IMR-90 (cell line): ENCODE data around the gene TSPAN8. TPM values are rescaled to one million over a fixed set of nuclear protein-coding genes. Genes with fewer than 3 reads are reported as not detected.

Experiments used
- ATAC-seq: fragments of 200-7000 bp; cut with Tn5 transposase; 2 replicates; pipeline ENCODE4 v1.9.1; 2020; ENCODE audit warnings: low read depth, mild to moderate bottlenecking, moderate library complexity
- BruUV-seq: library from RNA; stranded (reverse); fragments of 400-500 nt; replicated peaks from 2 replicates; lab custom pipeline; 2021; lab: Mats Ljungman, UMichigan
- CTCF ChIA-PET: fragments of 300-600 bp; formaldehyde crosslinking; extraction: SDS; loops from one replicate; lab custom pipeline; 2021; ENCODE audit warnings: antibody characterized with exemption; lab: Yijun Ruan, JAX
- POLR2A ChIA-PET: fragments of 300-600 bp; sonication (Branson Sonifier 250); formaldehyde crosslinking; loops from one replicate; lab custom pipeline; 2022; ENCODE audit warnings: antibody characterized with exemption; ENCODE audit not compliant: unreplicated experiment; lab: Charles Lee
- DNase-seq: peaks from one replicate; pipeline ENCODE4 v3.0.0; 2013
- H2AFZ ChIP-seq: replicated peaks from 2 replicates; pipeline ENCODE3; 2013; ENCODE audit warnings: low read length, mild to moderate bottlenecking; ENCODE audit not compliant: poor library complexity
- H2AK5ac ChIP-seq: 2 replicates; pipeline ENCODE4 v1.6.1; 2013; ENCODE audit warnings: low read depth, low read length, inconsistent platforms
- H2AK9ac ChIP-seq: replicated peaks from 2 replicates; pipeline ENCODE3; 2013; ENCODE audit warnings: mild to moderate bottlenecking, low read depth, low read length, moderate library complexity; ENCODE audit not compliant: poor library complexity
- H2BK120ac ChIP-seq: 2 replicates; pipeline ENCODE4 v1.6.1; 2013; ENCODE audit warnings: low read depth, low read length, inconsistent platforms
- H2BK15ac ChIP-seq: 3 replicates; pipeline ENCODE4 v1.6.1; 2013; ENCODE audit warnings: low read depth, low read length, inconsistent platforms
- H2BK20ac ChIP-seq: 2 replicates; pipeline ENCODE4 v1.6.1; 2013; ENCODE audit warnings: low read depth, mild to moderate bottlenecking, inconsistent platforms, low read length, moderate library complexity
- H2BK5ac ChIP-seq: 2 replicates; pipeline ENCODE4 v1.6.1; 2013; ENCODE audit warnings: mild to moderate bottlenecking, low read depth, low read length, inconsistent platforms; ENCODE audit not compliant: poor library complexity, severe bottlenecking
- H3K14ac ChIP-seq: replicated peaks from 2 replicates; pipeline ENCODE4 v1.6.1; 2013; ENCODE audit warnings: low read depth, low read length, inconsistent platforms
- H3K18ac ChIP-seq: 2 replicates; pipeline ENCODE4 v1.6.1; 2013; ENCODE audit warnings: low read depth, low read length, control low read depth
- H3K23ac ChIP-seq: 2 replicates; pipeline ENCODE4 v1.6.1; 2013; ENCODE audit warnings: low read depth, low read length, inconsistent platforms
- H3K27ac ChIP-seq: 2 replicates; pipeline ENCODE4 v1.5.1; 2013; ENCODE audit warnings: mild to moderate bottlenecking, control low read depth, low read length; ENCODE audit not compliant: insufficient read depth
- H3K27me3 ChIP-seq: 2 replicates; pipeline ENCODE4 v1.6.1; 2013; ENCODE audit warnings: low read length; ENCODE audit not compliant: control insufficient read depth, insufficient read depth
- H3K36me3 ChIP-seq: 2 replicates; pipeline ENCODE4 v1.6.1; 2013; ENCODE audit warnings: low read length, mixed read lengths; ENCODE audit not compliant: control insufficient read depth, insufficient read depth
- H3K4ac ChIP-seq: 2 replicates; pipeline ENCODE4 v1.6.1; 2013; ENCODE audit warnings: low read depth, low read length, inconsistent platforms
- H3K4me1 ChIP-seq: 2 replicates; pipeline ENCODE4 v1.6.1; 2013; ENCODE audit warnings: low read length, mixed read lengths; ENCODE audit not compliant: control insufficient read depth, insufficient read depth
- H3K4me2 ChIP-seq: 2 replicates; pipeline ENCODE4 v1.6.1; 2013; ENCODE audit warnings: low read depth, mild to moderate bottlenecking, control low read depth, low read length, moderate library complexity
- H3K4me3 ChIP-seq: 2 replicates; pipeline ENCODE4 v1.5.1; 2013; ENCODE audit warnings: low read depth, mild to moderate bottlenecking, control low read depth, low read length, moderate library complexity; ENCODE audit not compliant: insufficient read depth
- H3K56ac ChIP-seq: 2 replicates; pipeline ENCODE4 v1.6.1; 2013; ENCODE audit warnings: low read length, inconsistent platforms; ENCODE audit not compliant: insufficient read depth; ENCODE audit errors: extremely low read depth
- H3K79me1 ChIP-seq, 2 experiments: 2 replicates each; pipeline ENCODE4 v1.6.1; 2013; ENCODE audit warnings: low read length in 2 of 2, inconsistent platforms in 1 of 2, low read depth in 1 of 2
- H3K9ac ChIP-seq: 2 replicates; pipeline ENCODE4 v1.6.1; 2013; ENCODE audit warnings: low read depth, low read length, control low read depth
- H3K9me1 ChIP-seq: 2 replicates; pipeline ENCODE4 v1.6.1; 2013; ENCODE audit warnings: low read length, inconsistent platforms; ENCODE audit not compliant: insufficient read depth
- H3K9me3 ChIP-seq: 2 replicates; pipeline ENCODE4 v1.6.1; 2013; ENCODE audit warnings: low read length; ENCODE audit not compliant: control insufficient read depth, insufficient read depth
- H4K20me1 ChIP-seq: 2 replicates; pipeline ENCODE4 v1.6.1; 2013; ENCODE audit warnings: low read length, inconsistent platforms; ENCODE audit not compliant: insufficient read depth
- H4K5ac ChIP-seq: 2 replicates; pipeline ENCODE4 v1.6.1; 2013; ENCODE audit warnings: mild to moderate bottlenecking, low read depth, low read length, control low read depth
- H4K8ac ChIP-seq, 2 experiments: 2 replicates each; pipeline ENCODE4 v1.6.1; 2013; ENCODE audit warnings: low read depth in 2 of 2, low read length in 2 of 2, control low read depth in 1 of 2, inconsistent platforms in 1 of 2
- H4K91ac ChIP-seq: 2 replicates; pipeline ENCODE4 v1.6.1; 2013; ENCODE audit warnings: low read depth, low read length, inconsistent platforms; ENCODE audit not compliant: insufficient read depth
- BHLHE40 ChIP-seq: fragments of 150-350 bp; IDR thresholded peaks from 2 replicates; pipeline ENCODE4 v1.6.1; 2016; ENCODE audit warnings: mild to moderate bottlenecking, low read depth, low read length
- CEBPB ChIP-seq: IDR thresholded peaks from 2 replicates; pipeline ENCODE4 v1.6.1; 2012; ENCODE audit warnings: low read depth, low read length, improper control_type of control experiment
- CHD1 ChIP-seq: IDR thresholded peaks from 2 replicates; pipeline ENCODE4 v1.6.1; 2012; ENCODE audit warnings: low read depth, low read length, improper control_type of control experiment
- FOS ChIP-seq: fragments of 150-350 bp; IDR thresholded peaks from 2 replicates; pipeline ENCODE4 v1.6.1; 2016; ENCODE audit warnings: low read depth, low read length
- MAFK ChIP-seq: IDR thresholded peaks from 2 replicates; pipeline ENCODE4 v1.6.1; 2012; ENCODE audit warnings: low read depth, low read length, improper control_type of control experiment
- MAZ ChIP-seq: IDR thresholded peaks from 2 replicates; pipeline ENCODE4 v1.6.1; 2012; ENCODE audit warnings: low read depth, mild to moderate bottlenecking, low read length, improper control_type of control experiment, moderate library complexity, borderline replicate concordance
- MXI1 ChIP-seq: IDR thresholded peaks from 2 replicates; pipeline ENCODE4 v1.6.1; 2012; ENCODE audit warnings: low read depth, mild to moderate bottlenecking, low read length, moderate library complexity, borderline replicate concordance
- NFE2L2 ChIP-seq: fragments of 150-350 bp; IDR thresholded peaks from 2 replicates; pipeline ENCODE4 v1.6.1; 2016; ENCODE audit warnings: low read depth, mild to moderate bottlenecking, low read length
- POLR2A ChIP-seq: IDR thresholded peaks from 2 replicates; pipeline ENCODE4 v1.6.1; 2012; ENCODE audit warnings: mild to moderate bottlenecking, low read depth, low read length
- RAD21 ChIP-seq: IDR thresholded peaks from 2 replicates; pipeline ENCODE4 v1.6.1; 2012; ENCODE audit warnings: low read length, improper control_type of control experiment
- RCOR1 ChIP-seq: IDR thresholded peaks from 2 replicates; pipeline ENCODE4 v1.6.1; 2012; ENCODE audit warnings: mild to moderate bottlenecking, low read length, improper control_type of control experiment; ENCODE audit not compliant: insufficient replicate concordance
- RFX5 ChIP-seq: IDR thresholded peaks from 2 replicates; pipeline ENCODE4 v1.8.0; 2012; ENCODE audit warnings: low read depth, mild to moderate bottlenecking, low read length, moderate library complexity
- SMC3 ChIP-seq: fragments of 150-350 bp; IDR thresholded peaks from 2 replicates; pipeline ENCODE4 v1.6.1; 2016; ENCODE audit warnings: low read depth, mild to moderate bottlenecking, antibody characterized with exemption, low read length, moderate library complexity
- USF2 ChIP-seq: fragments of 150-350 bp; IDR thresholded peaks from 2 replicates; pipeline ENCODE4 v1.6.1; 2017; ENCODE audit warnings: mild to moderate bottlenecking, antibody characterized with exemption, low read length, low read depth
- dilution Hi-C: fragments of 300-500 bp; cut with HindIII; formaldehyde crosslinking; loops from one replicate; pipeline ENCODE4 v1.14.3; 2018; ENCODE audit warnings: low sequenced_read_pairs; ENCODE audit not compliant: unreplicated experiment
- in situ Hi-C: fragments of 300-500 bp; cut with MboI; formaldehyde crosslinking; loops from 3 replicates; pipeline ENCODE4 v1.14.3; 2019; ENCODE audit warnings: low sequenced_read_pairs, inconsistent platforms, mixed read lengths
- intact Hi-C: fragments of 100-400 bp; cut with micrococcal nuclease; formaldehyde crosslinking; loops from 2 replicates; pipeline ENCODE4 v1.10.0; 2022
- polyA plus RNA-seq, 3 experiments: library from polyadenylated mRNA; depleted of rRNA; stranded (reverse); fragments of >200 nt; gene quantifications; 2 replicates each; pipeline ENCODE4 v1.2.3, GENCODE V29; 2012; ENCODE audit warnings: low replicate concordance in 1 of 3
- total RNA-seq: library from RNA; depleted of rRNA; stranded (reverse); fragments of >200 nt; gene quantifications from 2 replicates; pipeline ENCODE4 v1.2.3, GENCODE V29; 2012
- TF ChIP-seq, protein P1 (sequence below): fragments of 150-350 bp; IDR thresholded peaks from 2 replicates; pipeline ENCODE4 v1.6.1; 2016; ENCODE audit warnings: low read depth, mild to moderate bottlenecking, low read length, moderate library complexity, borderline replicate concordance
- TF ChIP-seq, protein P2 (sequence below): conservative IDR thresholded peaks from 2 replicates; pipeline ENCODE4 v1.5.1; 2012; ENCODE audit warnings: mild to moderate bottlenecking, low read depth, low read length, improper control_type of control experiment

The TSPAN8 gene
- total and polyA plus RNA-seq, 2 of the 4 experiments (the other 2 are of a cell fraction), result not detected

DNA sequence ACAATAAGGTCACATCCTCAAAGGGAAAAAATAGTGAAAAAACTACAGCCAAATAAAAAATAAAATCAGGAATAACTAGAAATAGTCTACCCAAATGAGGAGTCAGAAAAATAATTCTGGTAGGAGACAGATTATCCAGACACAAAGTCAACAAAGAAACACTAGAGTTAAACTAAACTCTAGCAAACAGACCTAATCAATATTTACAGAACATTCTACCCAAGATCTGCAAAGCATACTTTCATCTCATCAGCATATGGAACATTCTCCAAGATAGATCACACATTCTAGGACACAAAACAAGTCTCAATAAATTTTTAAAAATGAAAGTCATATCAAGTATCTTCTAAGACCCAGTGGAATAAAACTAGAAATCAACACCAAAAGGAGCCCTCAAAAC is 20.4 kb upstream of the TSPAN8 start:
- no TSS peak for BruUV-seq
- Histone ChIP-seq H3K36me3 (no peaks in the 10 kb centered on the region), H2AK9ac (no peak overlapping the region), H3K4me1 (no peaks in the 10 kb centered on the region), H3K9me3 (no peaks in the 10 kb centered on the region), H3K56ac (no peak overlapping the region), H3K27ac (no peak overlapping the region), H2AFZ (no peak overlapping the region), H3K14ac (no peak overlapping the region), H3K18ac (no peak overlapping the region), H3K79me1 (no peaks in the 10 kb centered on the region), H2BK20ac (no peak overlapping the region), H3K9ac (no peak overlapping the region), H4K20me1 (no peaks in the 10 kb centered on the region), H3K4me3 (no peak overlapping the region), H3K4ac (no peak overlapping the region), H3K27me3 (no peaks in the 10 kb centered on the region), H4K8ac (no peak overlapping the region), H3K4me2 (no peak overlapping the region), H3K9me1 (no peaks in the 10 kb centered on the region), H3K23ac (no peak overlapping the region), H4K5ac (no peak overlapping the region), H2AK5ac (no peak overlapping the region), H4K91ac (no peak overlapping the region), H2BK5ac (no peak overlapping the region), H2BK120ac (no peak overlapping the region), H2BK15ac (no peak overlapping the region)
- ATAC-seq, result no peak
- dilution Hi-C loops (no loop called here), in situ Hi-C loops (no loop called here), intact Hi-C loops (no loop called here)
- ChIA-PET CTCF (no interaction called here), POLR2A (no interaction called here)
- DNase-seq, result no peak
- TF ChIP-seq NFE2L2, result no peak
- no peak for TF ChIP-seq MAFK
- TF ChIP-seq, protein P1, sequence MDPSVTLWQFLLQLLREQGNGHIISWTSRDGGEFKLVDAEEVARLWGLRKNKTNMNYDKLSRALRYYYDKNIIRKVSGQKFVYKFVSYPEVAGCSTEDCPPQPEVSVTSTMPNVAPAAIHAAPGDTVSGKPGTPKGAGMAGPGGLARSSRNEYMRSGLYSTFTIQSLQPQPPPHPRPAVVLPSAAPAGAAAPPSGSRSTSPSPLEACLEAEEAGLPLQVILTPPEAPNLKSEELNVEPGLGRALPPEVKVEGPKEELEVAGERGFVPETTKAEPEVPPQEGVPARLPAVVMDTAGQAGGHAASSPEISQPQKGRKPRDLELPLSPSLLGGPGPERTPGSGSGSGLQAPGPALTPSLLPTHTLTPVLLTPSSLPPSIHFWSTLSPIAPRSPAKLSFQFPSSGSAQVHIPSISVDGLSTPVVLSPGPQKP, result no peak
- TF ChIP-seq CHD1, result no peak
- no peak for TF ChIP-seq POLR2A
- no peak for TF ChIP-seq USF2
- TF ChIP-seq, protein P2, sequence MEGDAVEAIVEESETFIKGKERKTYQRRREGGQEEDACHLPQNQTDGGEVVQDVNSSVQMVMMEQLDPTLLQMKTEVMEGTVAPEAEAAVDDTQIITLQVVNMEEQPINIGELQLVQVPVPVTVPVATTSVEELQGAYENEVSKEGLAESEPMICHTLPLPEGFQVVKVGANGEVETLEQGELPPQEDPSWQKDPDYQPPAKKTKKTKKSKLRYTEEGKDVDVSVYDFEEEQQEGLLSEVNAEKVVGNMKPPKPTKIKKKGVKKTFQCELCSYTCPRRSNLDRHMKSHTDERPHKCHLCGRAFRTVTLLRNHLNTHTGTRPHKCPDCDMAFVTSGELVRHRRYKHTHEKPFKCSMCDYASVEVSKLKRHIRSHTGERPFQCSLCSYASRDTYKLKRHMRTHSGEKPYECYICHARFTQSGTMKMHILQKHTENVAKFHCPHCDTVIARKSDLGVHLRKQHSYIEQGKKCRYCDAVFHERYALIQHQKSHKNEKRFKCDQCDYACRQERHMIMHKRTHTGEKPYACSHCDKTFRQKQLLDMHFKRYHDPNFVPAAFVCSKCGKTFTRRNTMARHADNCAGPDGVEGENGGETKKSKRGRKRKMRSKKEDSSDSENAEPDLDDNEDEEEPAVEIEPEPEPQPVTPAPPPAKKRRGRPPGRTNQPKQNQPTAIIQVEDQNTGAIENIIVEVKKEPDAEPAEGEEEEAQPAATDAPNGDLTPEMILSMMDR, result no peak
- no peak for TF ChIP-seq MAZ
- TF ChIP-seq BHLHE40, result no peak
- TF ChIP-seq RFX5, result no peak
- TF ChIP-seq RCOR1, result no peak
- no peak for TF ChIP-seq CEBPB
- no peak for TF ChIP-seq SMC3
- TF ChIP-seq FOS, result no peak
- no peak for TF ChIP-seq MXI1
- TF ChIP-seq RAD21, result no peak
